Thyroid gland (tissue), 4 donors: ENCODE results near the gene RBBP4. TPM values are rescaled to one million over a fixed set of nuclear protein-coding genes. Genes with fewer than 3 reads are reported as not detected.

Experiments
- DNase-seq, 2 donors: peaks; one replicate each; pipeline ENCODE4 v3.0.0-alpha.2; 2019
- H3K27ac ChIP-seq, 3 donors: fragments of 200-600 bp; sonication (generic); 1 replicate in 2 of 3; 2 replicates in 1 of 3; pipeline ENCODE4 v1.5.1; 2016 to 2019; ENCODE audit warnings: mild to moderate bottlenecking in 1 of 3, moderate library complexity in 1 of 3
- H3K27me3 ChIP-seq: fragments of 200-600 bp; sonication (generic); one replicate; pipeline ENCODE4 v1.5.1; 2019
- H3K36me3 ChIP-seq, 2 donors: fragments of 200-600 bp; sonication (generic); one replicate each; pipeline ENCODE4 v1.5.1; 2016 to 2019
- H3K4me1 ChIP-seq, 2 donors: fragments of 200-600 bp; sonication (generic); one replicate each; pipeline ENCODE4 v1.5.1; 2017 to 2019
- H3K4me3 ChIP-seq, 3 donors: fragments of 200-600 bp; sonication (generic); replicated peaks in 1 of 3; 1 replicate in 2 of 3; 2 replicates in 1 of 3; pipeline ENCODE4 v1.5.1; 2016; ENCODE audit warnings: mild to moderate bottlenecking in 1 of 3
- H3K9me3 ChIP-seq: fragments of 200-600 bp; sonication (generic); one replicate; pipeline ENCODE4 v1.5.1; 2017
- POLR2A ChIP-seq, 2 donors: fragments of 450-650 bp; IDR thresholded peaks; one replicate each; pipeline ENCODE4 v1.6.1; 2017; ENCODE audit warnings: antibody characterized with exemption in 2 of 2, mild to moderate bottlenecking in 2 of 2, moderate library complexity in 1 of 2
- WGBS, 2 donors: methylation state at CpG; one replicate each; pipeline ENCODE4 v1.1.5; 2017; 5-methylcytosine and 5-hydroxymethylcytosine counted together
- intact Hi-C: fragments of 100-400 bp; cut with DNase I; formaldehyde crosslinking; loops from one replicate; pipeline ENCODE4 v1.15.1; 2023
- small RNA-seq: library from RNA; depleted of rRNA; stranded (forward); fragments of <200 nt; gene quantifications from one replicate; pipeline ENCODE3, GENCODE V24; 2016
- total RNA-seq, 4 donors: library from RNA; depleted of rRNA; stranded (reverse); fragments of >200 nt; gene quantifications; one replicate each; pipeline ENCODE4 v1.2.3, GENCODE V29; 2016
- TF ChIP-seq, protein P1 (sequence below), 6 experiments: fragments of 200-600 bp in 3 of 6; fragments of 450-650 bp in 3 of 6; sonication (generic) in 3 of 6; IDR thresholded peaks; one replicate each; pipeline ENCODE4 v1.5.1; 2016 to 2019; ENCODE audit warnings: antibody characterized with exemption in 6 of 6, mild to moderate bottlenecking in 2 of 6, inconsistent platforms in 1 of 6, moderate library complexity in 1 of 6

The RBBP4 gene
- total RNA-seq, 4 donors from 2014 or later, result 100 to 172 (median 138) TPM

GRCh38 chr1:32728413-32729077, 77.5 kb downstream of the RBBP4 start:
- 78 to 87% methylated on average over 7 of the region's 7 CpGs for WGBS, 2 donors
- TF ChIP-seq POLR2A (IDR thresholded peaks at IDR 0.05), result no peak
- TF ChIP-seq, protein P1, sequence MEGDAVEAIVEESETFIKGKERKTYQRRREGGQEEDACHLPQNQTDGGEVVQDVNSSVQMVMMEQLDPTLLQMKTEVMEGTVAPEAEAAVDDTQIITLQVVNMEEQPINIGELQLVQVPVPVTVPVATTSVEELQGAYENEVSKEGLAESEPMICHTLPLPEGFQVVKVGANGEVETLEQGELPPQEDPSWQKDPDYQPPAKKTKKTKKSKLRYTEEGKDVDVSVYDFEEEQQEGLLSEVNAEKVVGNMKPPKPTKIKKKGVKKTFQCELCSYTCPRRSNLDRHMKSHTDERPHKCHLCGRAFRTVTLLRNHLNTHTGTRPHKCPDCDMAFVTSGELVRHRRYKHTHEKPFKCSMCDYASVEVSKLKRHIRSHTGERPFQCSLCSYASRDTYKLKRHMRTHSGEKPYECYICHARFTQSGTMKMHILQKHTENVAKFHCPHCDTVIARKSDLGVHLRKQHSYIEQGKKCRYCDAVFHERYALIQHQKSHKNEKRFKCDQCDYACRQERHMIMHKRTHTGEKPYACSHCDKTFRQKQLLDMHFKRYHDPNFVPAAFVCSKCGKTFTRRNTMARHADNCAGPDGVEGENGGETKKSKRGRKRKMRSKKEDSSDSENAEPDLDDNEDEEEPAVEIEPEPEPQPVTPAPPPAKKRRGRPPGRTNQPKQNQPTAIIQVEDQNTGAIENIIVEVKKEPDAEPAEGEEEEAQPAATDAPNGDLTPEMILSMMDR (IDR thresholded peaks at IDR 0.05), result no peak
- H3K4me1 ChIP-seq, result peaks cover 0 to 13% of the 10 kb centered on the region in 2 donors
- H3K4me3 ChIP-seq, result no peak overlapping the region
- no peaks in the 10 kb centered on the region for H3K9me3 ChIP-seq
- no peaks in the 10 kb centered on the region for H3K36me3 ChIP-seq
- DNase-seq, result no peak
- intact Hi-C loops, result no loop called here
- H3K27ac ChIP-seq, result no peak overlapping the region
- no peaks in the 10 kb centered on the region for H3K27me3 ChIP-seq

DNA sequence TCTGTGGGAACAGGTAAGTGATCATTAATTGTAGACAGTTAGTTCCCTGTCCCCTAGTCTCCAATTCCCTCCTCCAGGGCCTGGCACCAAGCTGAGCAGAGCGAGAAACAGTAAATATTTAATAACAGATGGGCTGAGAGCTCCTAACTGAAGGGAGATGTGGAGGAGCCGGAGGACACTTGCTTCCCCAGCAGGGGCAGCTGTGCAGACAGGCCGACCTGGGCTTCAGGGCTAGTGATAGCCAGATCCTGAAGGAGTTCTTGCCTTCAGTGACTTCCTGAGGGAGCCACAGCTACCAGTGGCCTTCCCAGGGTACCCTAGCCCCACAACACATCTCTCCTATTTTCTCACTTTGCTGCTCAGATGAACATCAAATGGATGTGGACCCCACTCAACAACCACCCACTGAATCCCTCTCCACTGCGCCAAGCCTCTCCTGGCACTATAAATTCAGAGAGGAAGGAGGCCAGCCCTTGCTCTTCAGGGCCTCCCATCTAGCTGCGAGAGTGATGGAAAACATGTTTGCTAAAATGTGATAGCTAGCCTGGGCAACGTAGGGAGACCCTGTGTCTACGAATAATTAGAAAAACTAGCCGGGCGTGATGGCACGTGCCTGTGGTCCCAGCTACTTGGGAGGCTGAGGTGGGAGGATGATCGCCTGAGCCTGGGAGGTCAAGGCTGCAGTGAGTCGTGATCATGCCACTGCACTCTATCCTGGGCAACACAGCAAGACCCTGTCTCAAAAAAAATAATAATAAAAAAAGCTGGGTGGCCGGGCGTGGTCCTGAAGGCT, 78.4 kb downstream of the RBBP4 start:
- Histone ChIP-seq H3K27ac (no peak overlapping the region), H3K4me1 (peaks cover 0 to 12% of the 10 kb centered on the region in 2 donors), H3K27me3 (no peaks in the 10 kb centered on the region), H3K9me3 (no peaks in the 10 kb centered on the region), H3K4me3 (no peak overlapping the region), H3K36me3 (no peaks in the 10 kb centered on the region)
- no peak for TF ChIP-seq POLR2A (IDR thresholded peaks at IDR 0.05)
- TF ChIP-seq, protein P1 (IDR thresholded peaks at IDR 0.05), result no peak
- WGBS, 2 donors, result 81 to 87% methylated on average over 14 of the region's 14 CpGs
- intact Hi-C loops, result no loop called here
- no peak for DNase-seq

DNA sequence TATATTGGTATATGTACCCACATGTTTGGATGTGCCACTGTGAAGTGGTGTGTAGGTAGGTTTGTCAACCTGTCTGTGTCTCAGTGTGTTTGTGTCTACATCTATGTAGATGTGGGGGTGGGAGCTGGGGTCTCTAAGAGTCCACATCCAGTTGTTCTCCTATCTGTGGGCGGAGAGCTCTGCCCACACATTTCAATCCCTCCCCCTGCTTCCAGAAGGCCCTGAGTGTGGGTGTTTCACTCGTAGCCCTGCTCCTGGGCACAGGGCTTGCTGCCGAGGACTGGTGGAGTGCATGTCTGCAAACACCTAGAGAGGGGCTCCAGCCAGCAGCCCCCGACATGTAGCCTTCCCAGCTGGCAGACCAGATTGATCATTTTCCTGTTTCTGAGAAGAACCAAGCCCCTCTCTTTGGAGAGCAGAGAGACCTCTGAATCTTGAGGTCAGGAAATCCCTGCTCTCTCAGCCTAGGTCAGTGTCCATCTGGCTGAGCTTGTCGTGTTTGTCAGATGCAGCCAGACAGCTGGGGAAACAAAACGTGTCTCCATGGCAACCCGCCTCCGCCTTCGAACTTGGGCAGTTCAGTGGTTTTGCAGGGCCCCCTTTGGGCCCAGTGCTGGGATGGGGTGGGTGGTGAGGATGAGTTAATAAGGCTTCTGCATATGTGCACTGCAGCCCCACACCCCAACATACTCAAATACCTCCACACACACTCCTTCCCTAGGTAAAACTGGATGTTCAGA, 82.7 kb downstream of the RBBP4 start:
- no peaks in the 10 kb centered on the region for H3K9me3 ChIP-seq
- no peaks in the 10 kb centered on the region for H3K4me1 ChIP-seq
- H3K36me3 ChIP-seq, result no peaks in the 10 kb centered on the region
- intact Hi-C loops, result no loop called here
- H3K27me3 ChIP-seq, result no peaks in the 10 kb centered on the region
- no peak overlapping the region for H3K27ac ChIP-seq
- no peak overlapping the region for H3K4me3 ChIP-seq
- no peak for DNase-seq
- no peak for TF ChIP-seq POLR2A (IDR thresholded peaks at IDR 0.05)
- TF ChIP-seq, protein P1 (IDR thresholded peaks at IDR 0.05), result no peak
- WGBS, 2 donors, result 66 to 74% methylated on average over 8 to 9 of the region's 9 CpGs

Small RNAs within 50 kb of the gene (small RNA-seq; reads per million reads assigned to genes)
- gene RF00019, result not detected

Other genes starting within 250 kb of the RBBP4 start
- under 1 TPM in 1 of 4 donors, not detected in 3; under 0.01 TPM for gene ZBTB8B, start 186.1 kb upstream of the RBBP4 start, total RNA-seq
- 10 to 100 TPM; 10.6 to 20.6 (median 12.6) TPM for gene ZBTB8A, start 111.8 kb upstream of the RBBP4 start, total RNA-seq
- 10 to 100 TPM; 28.3 to 43.4 (median 34.9) TPM for gene ZBTB8OS, start 658 bp upstream of the RBBP4 start, total RNA-seq
- 10 to 100 TPM in 1 of 4 donors, 1 to 10 TPM in 3; 7.3 to 13.7 (median 7.7) TPM for gene SYNC, start 51.6 kb downstream of the RBBP4 start, total RNA-seq
- gene YARS1, start 166.2 kb downstream of the RBBP4 start, total RNA-seq, result 10 to 100 TPM; 42.8 to 76.0 (median 50.3) TPM
- 10 to 100 TPM; 27.3 to 41.9 (median 34.7) TPM for gene S100PBP, start 166.4 kb downstream of the RBBP4 start, total RNA-seq
- gene FNDC5, start 219.7 kb downstream of the RBBP4 start, total RNA-seq, result 1 to 10 TPM in 3 of 4 donors, under 1 TPM in 1; 0.27 to 4.0 (median 1.5) TPM
- not detected for gene HPCA, start 235.3 kb downstream of the RBBP4 start, total RNA-seq